ENCODE results near the gene RNASE2.
"Not testable (repeated sequence)": the region's sequence is repeated elsewhere in the genome, so short reads cannot be mapped to it uniquely, and the experiment has no call there.

The RNASE2 gene

GRCh38 chr14:20954736-20955537 is at the start of gene RNASE2:
TSS of gene RNASE2 (plus strand) at chr14:20955487. CDS start at chr14:20955772, 285 bp downstream.
- not testable (repeated sequence) for DNase-seq

DNA sequence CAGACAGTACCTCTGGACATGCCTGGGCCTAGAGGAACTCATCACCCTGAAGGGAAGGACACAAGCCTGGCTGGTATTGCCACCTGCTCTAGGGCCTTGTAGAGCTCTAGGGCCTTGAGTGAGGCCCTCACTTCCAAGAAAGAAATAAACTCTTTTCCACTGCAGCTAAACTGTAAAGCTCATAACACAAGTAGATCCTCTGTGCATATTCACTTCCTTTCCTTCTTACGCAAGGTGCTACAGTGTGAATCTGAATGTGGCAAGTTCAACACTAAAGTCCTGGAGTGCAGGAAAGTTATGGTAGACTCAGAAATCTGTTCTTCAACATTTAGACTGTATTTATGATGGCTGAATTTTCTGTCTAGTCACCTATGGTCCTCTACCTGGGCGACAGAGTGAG is 49.6 kb upstream of the RNASE2 start:
- no peak for DNase-seq

DNA sequence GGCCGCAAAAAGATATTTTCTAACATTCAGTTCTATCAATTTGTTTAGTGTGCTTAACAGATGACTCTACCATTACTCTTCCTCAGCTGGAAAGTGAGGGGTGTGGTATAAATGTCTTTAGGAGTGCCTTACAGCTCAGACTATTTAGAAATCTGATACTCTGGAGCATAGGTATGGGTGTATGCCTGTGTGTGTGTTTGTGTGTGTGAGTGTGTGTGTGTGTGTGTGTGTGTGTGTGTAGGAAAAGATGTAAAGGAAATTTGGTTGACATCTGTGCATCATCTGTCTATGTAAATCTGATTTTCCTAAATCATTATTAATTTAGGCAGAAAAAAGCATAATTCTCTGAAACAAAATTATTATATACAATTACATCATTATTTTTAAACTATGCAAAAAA is 48.1 kb upstream of the RNASE2 start:
- DNase-seq, result no peak

DNA sequence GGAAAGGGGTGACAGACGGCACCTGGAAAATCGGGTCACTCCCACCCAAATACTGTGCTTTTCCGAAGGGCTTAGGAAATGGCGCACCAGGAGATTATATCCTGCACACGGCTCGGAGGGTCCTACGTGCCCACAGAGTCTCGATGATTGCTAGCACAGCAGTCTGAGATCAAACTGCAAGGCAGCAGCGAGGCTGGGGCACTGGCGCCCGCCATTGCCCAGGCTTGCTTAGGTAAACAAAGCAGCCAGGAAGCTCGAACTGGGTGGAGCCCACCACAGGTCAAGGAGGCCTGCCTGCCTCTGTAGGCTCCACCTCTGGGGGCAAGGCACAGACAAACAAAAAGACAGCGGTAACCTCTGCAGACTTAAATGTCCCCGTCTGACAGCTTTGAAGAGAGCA is 44.5 kb upstream of the RNASE2 start:
- not testable (repeated sequence) for DNase-seq

- DNase-seq, result not testable (repeated sequence)
These were observed 36.1 kb upstream of the RNASE2 start for GRCh38 chr14:20919038-20919756.

- DNase-seq, result not testable (repeated sequence)
These were observed 31.5 kb upstream of the RNASE2 start for GRCh38 chr14:20923766-20924297.

- no peak for DNase-seq
These were observed 21.0 kb upstream of the RNASE2 start for GRCh38 chr14:20934148-20934762.

GRCh38 chr14:20935303-20935984 is 19.8 kb upstream of the RNASE2 start:
- no peak for DNase-seq

DNA sequence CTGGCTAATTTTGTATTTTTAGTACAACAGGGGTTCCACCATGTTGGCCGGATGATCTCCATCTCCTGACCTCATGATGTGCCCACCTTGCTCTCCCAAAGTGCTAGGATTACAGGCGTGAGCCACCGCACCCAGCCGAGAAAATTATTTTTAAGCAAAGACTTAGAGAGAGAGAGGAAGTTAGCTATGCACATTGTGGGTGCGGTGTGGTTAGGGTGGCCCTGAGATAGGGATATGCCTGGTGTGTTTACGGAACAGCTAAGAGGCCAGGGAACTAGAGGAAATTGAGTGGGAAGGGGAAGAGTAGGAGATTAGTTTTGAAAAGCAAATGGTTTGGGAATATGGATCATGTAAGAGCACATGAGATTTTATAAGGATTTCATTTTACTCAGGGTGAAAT is 10.1 kb upstream of the RNASE2 start:
- not testable (repeated sequence) for DNase-seq

GRCh38 chr14:20946707-20947106 is 8.6 kb upstream of the RNASE2 start:
- DNase-seq, result not testable (repeated sequence)

GRCh38 chr14:20955538-20955873 is 219 bp downstream of the RNASE2 start:
- DNase-seq, result not testable (repeated sequence)

GRCh38 chr14:20956376-20956976 is 1.2 kb downstream of the RNASE2 start:
- DNase-seq, result no peak

- not testable (repeated sequence) for DNase-seq
These were observed 3.7 kb downstream of the RNASE2 start for GRCh38 chr14:20958946-20959345.

- DNase-seq, result no peak
These were observed 14.0 kb downstream of the RNASE2 start for GRCh38 chr14:20969336-20969735.

DNA sequence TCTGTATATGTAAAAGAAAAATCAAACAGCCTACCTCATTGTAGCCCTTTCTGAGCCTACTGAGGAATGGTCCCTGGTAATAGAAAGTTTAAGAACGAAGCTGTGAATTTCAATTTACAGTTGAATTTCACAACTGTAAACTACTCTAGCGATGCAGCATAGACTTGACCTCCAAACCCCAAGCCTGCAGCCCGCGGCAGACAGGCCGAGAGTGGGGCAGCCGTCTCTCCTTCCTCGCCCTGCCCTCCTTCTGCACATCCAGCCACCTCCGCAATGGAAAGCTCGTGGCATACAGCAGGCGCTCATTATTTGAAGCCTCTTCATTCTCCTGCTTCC is 15.3 kb downstream of the RNASE2 start:
- DNase-seq, result no peak

DNA sequence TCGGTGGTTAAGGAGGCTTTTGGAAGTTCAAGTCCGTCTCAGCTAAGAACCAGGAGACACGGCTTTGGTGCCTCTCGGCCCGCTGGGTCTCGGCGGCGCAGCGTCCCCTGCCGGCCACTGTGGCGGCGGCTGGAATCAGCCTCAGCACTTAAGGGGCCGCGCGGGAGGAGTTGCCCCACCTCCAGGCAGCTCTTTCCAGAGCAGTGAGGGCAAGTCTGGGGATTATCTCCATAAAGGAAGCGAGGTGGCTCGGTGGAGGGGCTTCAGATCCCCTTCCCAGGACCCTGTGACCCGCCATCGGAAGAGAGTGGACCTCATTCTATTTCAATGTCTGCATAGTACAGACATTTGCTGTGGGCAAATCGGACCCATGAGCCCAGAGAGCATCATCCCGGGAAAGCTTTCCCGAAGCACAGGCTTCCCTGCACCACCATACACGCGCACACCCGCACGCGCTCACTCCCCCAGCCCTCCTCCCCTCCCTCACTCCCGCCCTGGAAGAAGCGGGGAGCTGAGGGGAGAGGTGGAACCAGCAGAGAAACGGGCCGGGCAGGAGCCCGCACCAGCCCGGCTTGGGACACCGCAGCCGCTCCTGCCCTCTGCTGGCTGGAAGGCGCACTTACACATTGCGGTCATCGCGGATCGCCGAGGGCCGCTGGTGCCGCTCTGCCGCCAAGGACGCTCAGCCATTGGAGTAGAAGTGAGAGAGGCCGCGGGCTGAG is 15.9 kb downstream of the RNASE2 start:
- peak; percentile 64 for DNase-seq

DNA sequence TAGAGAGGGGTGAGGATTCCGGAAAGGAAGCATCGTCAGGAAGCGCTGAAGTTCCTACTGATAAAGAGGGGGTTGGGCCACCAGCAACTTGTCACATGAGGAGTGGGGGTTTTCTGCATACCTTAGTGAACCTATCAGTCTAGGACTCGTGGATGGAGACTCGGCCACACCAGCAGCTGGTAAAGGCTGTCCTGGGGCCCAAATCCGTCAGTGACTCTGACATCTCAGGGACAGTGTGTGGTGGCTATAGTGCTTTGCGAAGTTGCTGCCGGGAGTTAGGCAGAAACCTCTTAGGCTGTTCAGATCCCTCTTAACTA is 16.4 kb downstream of the RNASE2 start:
- DNase-seq, result no peak

DNA sequence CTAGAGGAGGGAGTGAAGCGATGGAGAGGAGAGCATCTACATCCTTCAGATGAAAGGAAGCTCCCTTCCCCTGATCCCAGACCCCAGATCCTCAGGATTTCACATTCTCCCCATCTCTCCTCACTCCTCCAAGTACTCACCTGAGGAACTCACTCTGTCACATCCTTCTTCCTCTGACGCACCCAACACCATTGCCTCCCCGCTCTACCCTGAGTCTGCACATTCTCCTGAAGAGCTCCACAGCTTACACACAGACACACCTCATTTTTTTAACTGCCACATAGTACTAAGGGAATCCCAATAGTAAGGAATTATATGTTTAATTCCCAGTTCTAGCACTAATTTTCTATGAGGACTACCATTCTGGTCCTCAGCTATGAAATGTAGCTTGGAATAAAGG is 18.2 kb downstream of the RNASE2 start:
- no peak for DNase-seq

GRCh38 chr14:20976291-20976690 is 21.0 kb downstream of the RNASE2 start:
- DNase-seq, result no peak

GRCh38 chr14:20978687-20979086 is 23.4 kb downstream of the RNASE2 start:
- DNase-seq, result no peak

DNA sequence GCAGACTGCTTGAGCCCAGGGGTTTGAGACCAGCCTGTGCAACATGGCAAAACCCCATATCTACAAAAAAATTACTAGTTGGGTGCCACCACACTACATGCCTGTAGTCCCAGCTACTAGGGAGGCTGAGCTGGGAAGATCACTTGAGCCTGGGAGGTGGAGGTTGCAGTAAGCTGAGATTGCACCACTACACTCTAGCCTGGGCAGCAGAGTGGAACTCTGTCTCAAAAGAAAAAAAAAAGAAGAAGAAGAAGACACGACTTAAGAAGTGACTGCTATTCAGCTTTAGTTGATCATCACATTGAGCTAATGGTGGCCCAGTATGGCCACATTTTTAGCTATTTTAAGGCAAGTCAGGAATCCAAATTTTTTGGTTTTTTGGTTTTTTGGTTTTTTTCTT is 25.6 kb downstream of the RNASE2 start:
- DNase-seq, result no peak
